ENCODE measurements around the gene CD47.

- TF ChIP-seq NFATC4 (CRISPR knock-in tag; IDR thresholded peaks at IDR 0.05), result no peak
- TF ChIP-seq CTCF (IDR thresholded peaks at IDR 0.05), result no peak
- no peak for TF ChIP-seq ZNF219 (CRISPR knock-in tag; IDR thresholded peaks at IDR 0.05; ENCODE audit: borderline replicate concordance)
- no peak for TF ChIP-seq ATF2 (CRISPR knock-in tag; IDR thresholded peaks at IDR 0.05; ENCODE audit: borderline replicate concordance, low read depth)
- no peak for TF ChIP-seq NFYB (CRISPR knock-in tag; conservative IDR thresholded peaks at IDR 0.05; ENCODE audit: low read depth)
- no peak for TF ChIP-seq SMAD3 (CRISPR knock-in tag; IDR thresholded peaks at IDR 0.05; ENCODE audit: borderline replicate concordance)
- TF ChIP-seq NR2C2 (CRISPR knock-in tag; IDR thresholded peaks at IDR 0.05), result no peak
- TF ChIP-seq JUN (CRISPR knock-in tag; IDR thresholded peaks at IDR 0.05), result no peak
Observed at GRCh38 chr3:108030960-108031359, 59.9 kb downstream of the CD47 start.
